NCI-H748 (cell line): Measurements from ENCODE around the gene BTLA.
"Not testable (repeated sequence)": the region's sequence is repeated elsewhere in the genome, so short reads cannot be mapped to it uniquely, and the experiment has no call there.

Experiments used
- DNase-seq: peaks from one replicate; lab custom pipeline; 2025; ENCODE audit not compliant: unreplicated experiment; lab: John Stamatoyannopoulos, UW

Gene BTLA

GRCh38 chr3:112492124-112492523, 7.1 kb downstream of the BTLA start:
- no peak for DNase-seq

GRCh38 chr3:112491373-112491772, 7.9 kb downstream of the BTLA start:
- no peak for DNase-seq

DNA sequence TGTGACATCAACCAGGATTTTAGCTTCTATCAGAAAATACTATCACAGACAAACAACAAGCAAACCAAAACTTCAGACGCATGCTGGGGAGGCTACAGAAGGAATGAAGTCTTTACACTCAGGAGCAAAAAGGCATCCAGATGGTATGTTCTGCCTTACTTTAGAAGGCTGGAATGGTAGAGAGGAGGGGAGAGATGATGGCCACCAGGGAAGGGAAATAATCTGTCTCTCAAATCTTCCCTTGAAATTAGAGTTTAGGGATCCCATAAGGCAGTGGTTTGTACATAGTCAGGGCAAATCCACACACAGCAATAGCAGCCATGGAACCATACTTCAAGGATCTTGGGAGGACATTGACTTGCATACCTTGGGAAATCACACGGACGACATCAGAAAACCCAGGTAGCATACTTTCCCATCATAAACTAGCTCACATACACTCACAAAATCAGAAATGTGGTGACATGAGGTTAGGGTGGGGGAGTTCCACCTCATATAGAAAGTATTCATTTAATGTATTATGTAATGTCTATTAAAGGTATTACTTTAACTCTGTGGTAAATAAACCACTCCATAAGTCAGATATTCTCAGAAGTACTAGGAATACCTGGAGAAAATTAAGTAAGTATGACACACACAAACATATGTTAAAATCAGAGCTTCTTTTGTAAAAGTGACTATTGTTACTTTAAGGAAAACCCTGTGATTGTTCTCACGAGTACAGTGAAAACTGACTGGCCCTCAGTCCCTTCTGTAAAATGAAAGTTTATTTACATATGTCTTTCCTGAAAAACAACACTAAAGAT, 9.4 kb downstream of the BTLA start:
- DNase-seq: no peak

DNA sequence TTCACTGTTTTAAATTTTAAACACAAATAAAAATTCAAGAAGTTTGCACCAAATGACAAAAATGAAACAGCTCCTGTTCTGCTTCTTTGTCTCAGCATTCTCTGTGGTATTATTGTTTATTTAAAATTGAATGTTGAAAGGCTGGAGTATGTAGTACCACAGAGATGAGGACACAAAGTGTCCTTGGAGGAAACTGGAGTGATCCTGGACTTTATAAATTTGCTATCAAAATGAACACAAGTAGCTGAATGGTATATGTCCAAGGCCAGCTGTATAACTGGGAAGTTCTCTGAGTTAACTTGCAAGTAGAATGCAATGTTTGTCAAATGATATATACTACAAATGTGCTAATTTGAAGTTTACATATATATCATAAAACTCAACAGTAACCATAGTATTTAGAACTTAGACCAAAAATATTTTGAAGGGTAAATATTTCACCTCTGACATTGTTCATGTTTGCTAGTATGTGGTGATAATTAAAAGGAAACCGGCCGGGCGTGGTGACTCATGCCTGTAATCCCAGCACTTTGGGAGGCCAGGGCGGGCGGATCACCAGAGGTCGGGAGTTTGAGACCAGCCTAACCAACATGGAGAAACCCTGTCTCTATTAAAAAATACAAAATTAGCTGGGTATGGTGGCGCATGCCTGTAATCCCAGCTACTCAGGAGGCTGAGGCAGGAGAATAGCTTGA, 12.3 kb downstream of the BTLA start:
- no peak for DNase-seq

DNA sequence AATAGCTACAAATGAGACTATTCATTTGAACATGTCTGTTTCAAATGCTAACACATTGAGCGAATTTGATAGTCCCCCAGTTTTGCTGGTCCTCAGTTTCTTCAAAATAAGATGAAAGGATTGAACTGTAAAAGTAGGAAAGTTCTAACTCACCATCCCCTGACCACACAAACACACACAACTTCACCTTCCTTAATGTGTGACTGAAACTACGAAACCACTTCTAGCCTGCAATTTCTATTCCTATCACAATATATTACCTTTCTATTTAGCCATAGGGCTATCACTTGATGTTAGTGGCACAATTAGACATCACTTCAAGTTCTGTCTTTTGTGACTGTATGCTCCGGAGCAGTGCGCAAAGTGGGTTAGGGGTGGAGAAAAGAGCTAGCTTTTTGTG, 14.9 kb downstream of the BTLA start:
- no peak for DNase-seq

- no peak for DNase-seq
Measured at GRCh38 chr3:112482675-112483074, 16.6 kb downstream of the BTLA start.

- no peak for DNase-seq
Measured at GRCh38 chr3:112481302-112481721, 18.0 kb downstream of the BTLA start.

GRCh38 chr3:112477891-112478290, 21.4 kb downstream of the BTLA start:
- DNase-seq: no peak

- no peak for DNase-seq
Measured at GRCh38 chr3:112476346-112476745, 22.9 kb downstream of the BTLA start.

DNA sequence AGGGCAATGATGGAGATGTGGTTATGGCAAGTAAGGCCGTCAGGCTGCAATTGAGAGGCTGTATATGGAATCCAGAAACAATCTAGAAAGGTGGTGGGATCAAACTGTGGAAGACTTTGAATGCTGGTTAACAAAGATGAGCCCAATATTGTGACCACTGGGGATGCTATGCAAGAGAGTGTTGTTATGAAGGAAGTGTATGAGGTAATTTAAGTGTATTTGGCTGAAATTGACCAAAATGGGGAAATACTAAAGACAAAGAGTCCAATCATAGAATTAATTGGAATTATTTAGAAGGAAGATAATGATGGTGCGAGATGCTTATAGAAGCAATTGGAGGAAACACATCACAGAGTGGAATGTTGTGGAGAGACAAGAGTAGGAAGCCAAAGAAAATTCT, 24.5 kb downstream of the BTLA start:
- DNase-seq: no peak

DNA sequence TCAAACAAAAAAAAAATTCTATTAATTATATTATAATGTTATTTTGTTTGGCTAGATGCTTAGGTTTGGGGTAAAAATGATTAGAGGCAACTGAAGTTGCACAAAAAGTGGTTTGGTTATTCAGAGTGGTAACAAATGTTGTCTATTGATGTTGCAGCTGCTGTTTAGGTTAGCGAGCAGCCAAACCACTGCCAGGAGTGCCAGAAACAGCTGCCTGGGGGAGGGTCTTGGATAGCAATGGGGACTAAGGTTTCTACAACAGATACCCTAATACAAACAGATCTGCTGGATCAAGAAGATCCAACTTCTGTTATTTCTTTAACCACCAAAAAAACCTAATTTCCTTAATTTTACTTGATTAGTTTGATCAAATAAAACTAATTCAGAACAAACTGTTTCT, 26.6 kb downstream of the BTLA start:
- DNase-seq: no peak

GRCh38 chr3:112471596-112472325, 27.5 kb downstream of the BTLA start:
- no peak for DNase-seq

DNA sequence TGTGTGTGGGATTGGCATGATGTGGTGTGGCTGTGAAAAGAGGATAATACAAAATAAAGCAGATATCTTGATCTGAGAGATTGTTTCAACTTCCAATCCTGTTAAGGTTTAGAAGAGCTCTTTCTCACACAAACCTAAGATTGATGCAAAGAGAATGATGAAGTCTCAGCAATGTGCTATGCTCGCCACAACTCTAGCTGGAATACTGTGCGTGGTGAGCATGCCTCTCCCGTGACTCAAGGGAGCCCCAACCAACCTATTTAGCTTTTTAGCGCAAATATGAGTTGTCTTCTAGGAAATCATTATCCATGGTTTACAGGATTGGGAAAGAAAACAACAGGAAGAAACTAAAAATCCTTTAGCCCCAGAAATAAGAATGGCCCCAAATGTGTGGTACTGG, 28.5 kb downstream of the BTLA start:
- DNase-seq: no peak

- DNase-seq: no peak
Measured at GRCh38 chr3:112469671-112470070, 29.6 kb downstream of the BTLA start.

DNA sequence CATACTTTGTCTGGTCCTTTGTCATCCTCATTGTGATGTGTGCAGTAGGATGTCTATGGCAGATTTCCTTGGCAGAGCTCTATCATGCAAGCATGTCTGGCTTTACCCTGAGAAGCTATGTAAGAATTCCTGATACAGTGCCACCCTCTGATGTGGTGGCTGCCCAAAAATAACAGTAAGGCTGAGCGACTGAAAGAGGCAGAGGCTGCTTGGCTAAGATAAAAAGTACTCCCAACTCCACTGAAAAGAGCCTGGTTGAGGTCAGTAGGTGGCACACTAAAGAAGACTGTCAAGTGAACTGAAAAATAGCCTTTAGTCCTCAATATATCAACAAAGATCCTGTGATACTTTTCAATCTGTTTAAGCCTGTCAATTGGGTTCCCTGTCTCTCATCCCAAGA, 31.7 kb downstream of the BTLA start:
- DNase-seq: no peak

- DNase-seq: no peak
Measured at GRCh38 chr3:112466020-112466419, 33.3 kb downstream of the BTLA start.

DNA sequence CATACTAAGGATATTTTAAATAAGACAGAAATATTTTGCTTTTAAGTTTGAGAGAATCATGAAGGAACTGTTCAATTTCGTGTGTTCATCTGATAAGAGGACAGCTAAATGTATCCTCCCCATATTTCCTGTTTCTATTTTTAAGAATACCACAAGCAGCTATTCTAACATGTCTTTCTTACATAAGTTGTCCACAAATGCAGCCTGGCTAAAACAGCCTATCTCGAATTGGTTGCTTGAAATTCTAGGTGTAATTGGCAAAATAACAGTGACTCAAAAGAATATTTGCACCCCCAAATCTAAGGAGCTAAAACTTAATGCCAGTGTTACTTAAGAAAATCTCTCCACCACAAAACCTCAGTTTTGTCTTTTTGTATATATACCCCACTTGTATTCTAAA, 35.0 kb downstream of the BTLA start:
- DNase-seq: no peak

- DNase-seq: no peak
Measured at GRCh38 chr3:112463250-112463649, 36.0 kb downstream of the BTLA start.

GRCh38 chr3:112461787-112462186, 37.5 kb downstream of the BTLA start:
- DNase-seq: not testable (repeated sequence)

DNA sequence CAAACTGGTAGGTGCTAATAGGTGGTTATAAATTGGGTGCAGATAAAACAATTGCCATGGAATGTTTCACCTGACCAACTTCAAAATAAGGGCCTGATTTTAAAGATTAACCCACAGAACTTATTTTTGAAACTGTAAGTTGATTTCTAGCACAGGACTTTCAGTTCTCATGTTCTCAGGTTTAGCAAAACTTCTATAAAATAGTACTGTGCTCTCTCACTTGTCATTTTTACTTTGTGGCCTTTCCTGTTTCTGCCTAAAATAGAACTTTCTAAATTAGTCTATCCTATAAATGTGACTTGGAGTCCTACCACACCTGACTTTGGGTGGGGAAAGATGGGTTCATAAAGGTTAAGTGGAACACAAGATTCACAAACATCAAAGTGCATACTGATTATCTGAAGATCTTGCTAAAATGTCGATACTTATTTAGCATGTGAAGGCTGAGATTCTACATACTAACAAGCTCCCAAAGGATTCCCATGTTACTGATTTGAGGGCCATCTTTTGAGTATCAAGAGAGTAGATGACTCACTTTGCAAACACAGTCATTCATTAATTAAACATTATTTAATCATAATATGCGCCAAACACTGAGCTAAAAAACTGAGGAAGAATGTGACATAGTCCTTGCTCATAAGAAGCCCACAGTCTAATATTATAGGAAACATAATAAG, 38.6 kb downstream of the BTLA start:
- no peak for DNase-seq

DNA sequence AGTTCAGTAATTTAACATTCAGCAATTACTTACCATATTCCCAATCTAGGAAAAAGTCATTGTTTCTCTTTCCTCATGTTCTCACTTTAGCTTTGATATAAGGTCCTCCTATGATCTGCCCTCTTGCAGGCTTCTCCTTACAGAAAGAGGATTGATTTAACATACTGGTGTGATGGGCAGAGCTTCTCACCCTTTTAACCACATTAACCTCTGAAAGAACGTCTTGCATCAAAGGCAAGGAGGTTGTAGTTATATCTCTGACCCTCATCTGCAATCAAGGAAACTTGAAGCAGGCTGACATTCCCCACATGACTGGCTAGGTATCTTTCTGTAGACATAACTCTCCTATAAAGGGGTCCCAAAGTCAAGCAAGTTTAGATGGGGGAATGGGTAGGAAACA, 39.5 kb downstream of the BTLA start:
- DNase-seq: no peak
